Measurements from ENCODE around the gene MED15. TPM values are rescaled to one million over a fixed set of nuclear protein-coding genes. Genes with fewer than 3 reads are reported as not detected.

MED15 gene
- total RNA-seq, 1 experiment from 2014 or later, result 59.3 TPM

DNA sequence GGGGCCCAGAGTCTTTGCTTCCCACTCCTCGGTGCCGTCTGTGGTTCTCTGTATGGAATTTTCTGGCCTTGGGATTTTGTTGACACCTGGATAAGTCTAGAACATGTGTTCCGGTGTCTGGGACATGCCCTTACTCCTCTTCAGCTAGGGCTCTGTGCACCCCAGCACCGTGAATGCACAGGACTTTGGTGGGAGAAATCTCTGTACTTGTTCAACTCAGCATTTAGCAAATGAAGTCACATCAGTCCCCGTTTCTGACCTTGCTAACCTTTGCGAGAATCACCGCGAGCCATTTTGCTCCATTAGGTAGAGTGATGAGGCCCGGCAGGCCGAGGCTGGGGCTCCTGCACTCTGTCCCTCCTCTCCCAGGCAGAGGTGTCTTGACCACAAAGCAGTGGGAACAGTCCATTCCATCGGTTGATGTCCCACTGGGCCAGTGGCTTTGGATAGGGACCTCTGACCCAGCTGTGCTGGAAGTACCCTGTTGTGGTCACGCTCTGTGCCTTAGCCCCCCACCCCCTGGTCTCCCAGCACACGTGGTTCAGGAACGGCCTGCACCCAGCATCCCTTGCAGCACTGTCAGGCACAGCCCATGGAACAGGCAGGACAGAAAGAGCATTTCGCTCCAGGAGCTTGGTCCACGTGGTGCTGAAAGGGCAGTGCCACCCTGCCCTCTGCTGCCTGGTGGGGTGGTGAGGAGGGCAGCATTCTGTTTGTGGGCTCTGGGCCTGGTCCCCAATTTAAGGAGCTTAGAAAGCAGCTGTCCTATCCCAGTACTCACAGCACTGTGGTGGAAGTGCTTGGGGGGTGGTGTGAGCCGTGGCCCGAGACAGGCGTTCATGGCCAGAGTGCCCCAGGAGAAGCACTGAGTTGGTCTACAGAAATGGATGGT is 73.4 kb downstream of the MED15 start:
- no peaks in the 10 kb centered on the region for H3K27me3 ChIP-seq (ENCODE audit: control insufficient read depth, insufficient read depth, low read length)
- ChIA-PET POLR2A (no interaction called here), CTCF (no interaction called here)
- in situ Hi-C loops (cut with HindIII; ENCODE audit: low pct_unique_long_range_greater_than_20kb, low sequenced_read_pairs) (no loop called here), intact Hi-C loops (cut with micrococcal nuclease; ENCODE audit: unreplicated experiment) (no loop called here)
- H3K9me3 ChIP-seq (ENCODE audit: control insufficient read depth, insufficient read depth, low read depth, low read length), result no peaks in the 10 kb centered on the region
- H3K4me3 ChIP-seq (ENCODE audit: low read depth in 2 of 2, low read length in 2 of 2), result no peak overlapping the region
- H3K36me3 ChIP-seq (ENCODE audit: control insufficient read depth, insufficient read depth, low read length), result no peaks in the 10 kb centered on the region; the same call in 1 of the 2 replicates
- no TSS peak for BruUV-seq (replicated peaks)
- H3K27ac ChIP-seq (ENCODE audit: low read length), result no peak overlapping the region
- DNase-seq (ENCODE audit: low read depth, low spot score) (no peak), ATAC-seq (no peak)
- no peak for TF ChIP-seq POLR2AphosphoS5 (IDR thresholded peaks at IDR 0.05; ENCODE audit: low read depth, low read length)
- TF ChIP-seq SIN3A (IDR thresholded peaks at IDR 0.05; ENCODE audit: borderline replicate concordance, insufficient read depth, low read depth, low read length), result no peak
- TF ChIP-seq CTCF (IDR thresholded peaks at IDR 0.05), result no peak
- TF ChIP-seq TCF7L2 (IDR thresholded peaks at IDR 0.05; ENCODE audit: low read depth, low read length), result no peak
- no peak for TF ChIP-seq REST (IDR thresholded peaks at IDR 0.05; ENCODE audit: insufficient read depth in 1 of 2, low read depth in 2 of 2, low read length in 1 of 2)
- no peaks in the 10 kb centered on the region for H3K4me1 ChIP-seq (ENCODE audit: control insufficient read depth, insufficient read depth, low read length)

- in situ Hi-C loops (cut with HindIII; ENCODE audit: low pct_unique_long_range_greater_than_20kb, low sequenced_read_pairs), result no loop called here
- ChIA-PET CTCF (no interaction called here), POLR2A (no interaction called here)
- no peaks in the 10 kb centered on the region for H3K27me3 ChIP-seq (ENCODE audit: control insufficient read depth, insufficient read depth, low read length)
- H3K9me3 ChIP-seq (ENCODE audit: control insufficient read depth, insufficient read depth, low read depth, low read length), result no peaks in the 10 kb centered on the region
- no peaks in the 10 kb centered on the region; the same call in 1 of the 2 replicates for H3K36me3 ChIP-seq (ENCODE audit: control insufficient read depth, insufficient read depth, low read length)
- ATAC-seq (no peak), DNase-seq (ENCODE audit: low read depth, low spot score) (no peak)
- TF ChIP-seq CTCF (IDR thresholded peaks at IDR 0.05), result no peak
- no peak for TF ChIP-seq POLR2AphosphoS5 (IDR thresholded peaks at IDR 0.05; ENCODE audit: low read depth, low read length)
- no TSS peak for BruUV-seq (replicated peaks)
- no peaks in the 10 kb centered on the region for H3K4me1 ChIP-seq (ENCODE audit: control insufficient read depth, insufficient read depth, low read length)
- H3K27ac ChIP-seq (ENCODE audit: low read length), result no peak overlapping the region
- intact Hi-C loops (cut with micrococcal nuclease; ENCODE audit: unreplicated experiment), result no loop called here
- no peak overlapping the region for H3K4me3 ChIP-seq (ENCODE audit: low read depth in 2 of 2, low read length in 2 of 2)
These were observed 74.2 kb downstream of the MED15 start for GRCh38 chr22:20581503-20582170.
